NCI-H1930 (cell line): ENCODE data around the gene FOXP1.

Source experiments
- DNase-seq, 2 experiments: peaks; one replicate each; lab custom pipeline; 2025; lab: John Stamatoyannopoulos, UW

The FOXP1 gene

GRCh38 chr3:71208211-71209095 is 375.1 kb downstream of the FOXP1 start:
- peak; percentile 89 to 98 for DNase-seq

DNA sequence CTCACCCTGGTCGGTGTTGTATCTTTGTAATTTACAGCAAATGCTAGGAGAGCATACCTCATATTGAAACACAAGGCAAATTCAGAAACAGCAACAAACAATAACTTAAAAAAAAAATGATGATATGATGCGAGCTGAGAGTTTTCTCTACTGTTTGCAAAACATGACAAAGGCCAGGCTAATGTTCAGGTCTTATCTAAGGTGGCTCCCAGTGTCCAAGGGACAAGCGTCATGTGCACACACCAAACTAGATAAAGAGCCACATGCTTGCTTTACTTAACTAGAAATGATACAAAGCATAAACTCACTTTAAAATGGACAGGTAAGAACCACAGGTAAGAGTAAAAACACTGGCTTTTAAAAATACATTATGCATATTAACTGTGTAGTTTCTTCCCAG is 375.9 kb downstream of the FOXP1 start:
- no peak for DNase-seq

GRCh38 chr3:71206305-71207165 is 377.0 kb downstream of the FOXP1 start:
- DNase-seq, result no peak

DNA sequence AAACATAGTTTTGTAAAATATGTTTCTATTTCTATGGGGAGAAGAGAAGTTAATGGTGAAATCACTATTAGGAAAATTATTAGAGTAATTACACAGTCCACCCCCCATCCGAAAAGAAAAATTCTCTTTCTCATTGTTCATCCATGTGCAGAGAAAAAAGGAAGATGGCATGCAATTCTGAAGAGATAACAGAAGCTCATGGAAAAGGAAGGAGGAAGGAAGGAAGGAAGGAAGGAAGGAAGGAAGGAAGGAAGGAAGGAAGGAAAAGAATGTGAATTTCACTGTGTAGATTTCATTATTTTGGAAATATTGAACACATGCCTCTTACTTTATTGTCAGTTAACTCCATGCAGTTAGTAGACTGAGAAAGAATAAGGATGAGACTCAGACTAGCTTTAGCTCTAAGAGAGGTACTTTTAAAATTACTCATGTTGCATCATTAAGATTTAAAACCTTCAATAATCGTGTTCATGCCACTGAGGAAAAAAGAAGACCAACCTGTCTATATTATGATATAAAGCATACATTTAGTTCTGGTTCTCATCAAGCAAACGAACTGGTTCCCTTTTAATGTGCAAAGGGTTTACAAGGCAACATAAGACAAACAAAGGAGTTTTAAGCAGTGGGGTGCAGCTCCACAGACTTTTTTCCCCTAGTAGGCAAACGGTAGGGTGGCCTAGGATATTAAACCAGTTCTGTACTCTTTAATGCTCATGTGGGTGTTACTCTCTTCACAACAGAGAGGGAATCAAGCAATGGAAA is 379.6 kb downstream of the FOXP1 start:
- DNase-seq, result no peak

DNA sequence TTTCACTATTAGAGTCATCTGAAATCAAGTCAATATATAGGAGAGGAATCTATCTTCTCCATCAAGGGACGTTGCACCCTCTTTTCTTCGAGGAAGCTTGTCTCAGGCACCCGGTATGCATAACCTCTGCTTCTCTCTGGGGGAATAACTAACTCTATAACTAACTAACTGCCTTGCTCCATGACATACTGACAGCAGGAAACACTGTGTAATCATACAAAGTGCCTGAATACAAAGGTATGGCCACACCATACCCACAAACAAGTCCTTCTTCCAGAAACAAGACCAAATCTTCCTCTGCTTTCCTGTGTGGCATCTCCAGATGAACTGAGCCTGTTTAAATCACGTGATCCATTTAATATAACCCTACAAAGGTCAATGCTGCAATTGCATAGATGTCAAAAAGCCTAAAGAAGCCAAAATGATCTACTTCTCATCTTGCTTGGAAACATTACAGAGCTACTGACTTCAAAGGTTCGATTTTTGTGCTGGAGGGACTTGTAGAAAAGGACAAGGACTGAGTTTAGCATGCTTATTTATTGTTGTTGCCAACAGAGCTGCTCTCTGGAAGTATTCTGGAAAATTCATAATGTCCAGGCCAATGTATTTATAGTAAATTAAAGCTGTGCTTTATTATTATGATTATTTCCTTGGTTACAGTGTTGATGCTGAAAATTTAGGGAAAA is 380.5 kb downstream of the FOXP1 start:
- no peak for DNase-seq

- no peak for DNase-seq
Observed at GRCh38 chr3:71201939-71202338, 381.6 kb downstream of the FOXP1 start.

DNA sequence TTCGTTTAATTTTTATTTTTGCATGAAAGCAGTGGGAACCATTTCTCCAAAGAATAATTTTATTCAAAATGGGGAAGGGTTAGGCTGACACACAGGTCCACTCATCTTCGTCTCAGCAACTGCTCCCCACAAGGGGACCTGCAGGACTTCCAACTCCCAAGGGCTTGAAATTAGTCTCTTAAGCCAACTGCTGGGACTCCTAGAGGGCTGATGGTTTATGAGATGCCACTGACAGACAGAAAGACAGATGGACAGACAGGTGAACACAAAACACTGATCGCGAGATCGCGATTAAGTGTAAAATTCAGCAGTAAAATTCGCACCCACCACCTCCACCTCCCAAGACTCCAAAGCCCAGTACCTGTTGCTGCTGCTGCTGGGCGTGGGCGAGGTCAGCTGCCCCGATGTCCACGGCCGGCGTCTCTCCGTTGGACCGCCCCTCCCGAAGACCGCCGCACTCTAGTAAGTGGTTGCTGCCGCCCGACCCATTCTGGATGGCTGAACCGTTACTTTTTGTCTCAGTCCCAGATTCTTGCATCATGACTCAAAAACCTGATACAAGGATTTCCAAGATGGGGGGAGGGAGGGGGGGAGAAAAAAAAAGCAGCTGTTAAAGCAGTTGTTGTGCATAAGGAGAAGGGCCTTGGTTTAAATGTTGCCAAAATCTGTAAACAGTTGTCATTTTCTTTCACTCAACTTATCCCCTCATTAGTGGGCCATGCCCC is 385.5 kb downstream of the FOXP1 start:
- DNase-seq, result no peak

DNA sequence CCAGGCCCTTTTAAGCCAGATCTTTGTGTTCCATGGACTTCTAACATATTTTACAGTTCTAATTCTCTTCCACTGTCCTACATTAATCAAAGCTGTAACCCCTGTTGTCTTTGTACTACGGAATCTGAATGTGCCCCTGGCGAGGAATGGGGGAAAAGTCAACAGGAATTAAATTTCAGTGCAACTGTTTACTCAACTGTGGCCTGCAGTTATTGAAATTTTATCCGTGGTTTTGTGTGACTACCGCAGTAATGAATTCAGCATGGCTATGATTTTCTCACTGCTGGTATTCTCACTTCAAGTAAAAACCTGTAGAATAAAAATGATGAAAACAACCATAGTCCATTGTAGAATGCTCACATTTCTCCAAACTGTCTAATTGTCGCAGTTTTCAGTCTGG is 388.0 kb downstream of the FOXP1 start:
- DNase-seq, result peak in 1 of 2 experiments; percentile 34

- peak; percentile 10 to 42 for DNase-seq
Observed at GRCh38 chr3:71194785-71195184, 388.7 kb downstream of the FOXP1 start.

DNA sequence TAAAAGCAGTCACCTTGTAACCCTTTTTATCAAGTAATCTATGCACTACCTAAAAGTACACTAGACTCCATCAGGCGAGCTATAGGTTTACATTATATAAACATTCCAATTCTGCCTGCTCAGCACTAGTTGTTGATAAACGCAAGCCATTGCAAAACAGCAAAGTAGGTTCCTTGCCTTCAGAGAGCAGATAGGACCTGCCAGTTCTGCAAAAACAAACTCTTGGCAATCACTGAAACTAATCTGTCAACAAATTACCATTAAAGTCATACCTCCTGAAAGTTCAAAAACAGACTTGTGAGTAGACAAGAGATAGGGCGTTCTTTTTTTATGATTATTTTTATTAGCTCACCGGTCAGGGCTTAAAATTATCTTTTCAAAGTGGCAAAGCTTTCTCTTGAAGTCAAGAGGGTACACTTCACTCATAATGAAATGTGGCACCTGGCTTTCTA is 392.5 kb downstream of the FOXP1 start:
- DNase-seq, result no peak

- no peak for DNase-seq
Observed at GRCh38 chr3:71189480-71189879, 394.0 kb downstream of the FOXP1 start.

GRCh38 chr3:71187715-71188114 is 395.8 kb downstream of the FOXP1 start:
- DNase-seq, result no peak

DNA sequence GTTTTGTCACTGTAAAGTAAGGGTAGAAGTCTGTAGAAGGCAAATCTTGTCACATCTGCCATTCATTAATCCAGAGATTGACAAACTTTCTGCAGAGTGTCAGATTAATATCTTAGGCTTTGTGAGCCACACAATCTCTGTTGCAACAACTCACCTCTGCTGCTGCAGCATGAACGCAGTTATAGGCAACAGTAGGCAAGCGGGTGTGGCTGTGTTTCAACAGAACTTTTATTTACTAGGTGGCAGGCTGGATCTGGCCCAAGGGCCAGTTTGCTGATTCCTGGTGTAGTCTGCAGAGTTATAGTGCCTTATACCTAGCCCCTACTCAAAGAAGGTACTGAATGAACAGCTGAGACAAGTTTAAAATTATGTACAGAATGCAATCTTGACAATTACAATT is 396.7 kb downstream of the FOXP1 start:
- no peak for DNase-seq

DNA sequence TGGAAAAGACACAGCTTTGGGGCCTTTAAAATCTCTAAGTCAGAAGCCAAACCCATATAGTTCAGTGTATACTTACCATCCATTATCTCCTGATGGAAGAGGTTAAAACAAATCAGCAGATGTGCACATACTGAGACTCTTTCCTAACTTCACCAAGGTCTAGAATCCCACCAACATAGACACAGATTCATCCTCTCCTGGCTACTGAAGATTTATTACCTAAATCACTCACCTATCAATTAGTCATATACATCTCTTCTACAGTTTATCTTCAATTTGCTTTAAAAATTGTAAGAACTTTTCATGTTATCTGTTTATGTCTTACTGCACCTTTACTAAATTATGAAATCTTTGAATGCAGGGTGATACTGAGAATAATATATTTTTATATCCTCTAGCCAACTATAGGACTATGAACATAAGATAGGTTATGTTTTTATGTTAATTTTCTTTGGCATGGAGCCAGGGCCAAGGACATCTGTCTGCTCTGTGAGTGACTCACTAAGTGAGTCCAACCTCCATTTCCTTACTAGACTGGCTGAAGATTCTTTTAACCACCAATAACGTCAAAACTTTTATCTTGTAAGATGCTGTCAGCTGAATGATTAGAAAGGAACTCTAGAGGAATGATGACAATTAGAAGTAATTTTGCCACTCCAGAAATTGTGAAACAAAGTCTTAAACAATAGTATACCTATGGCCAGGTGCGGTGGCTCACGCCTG is 397.6 kb downstream of the FOXP1 start:
- no peak for DNase-seq

- DNase-seq, result no peak
Observed at GRCh38 chr3:71184252-71184651, 399.3 kb downstream of the FOXP1 start.

- DNase-seq, result no peak
Observed at GRCh38 chr3:71183549-71183948, 400.0 kb downstream of the FOXP1 start.

GRCh38 chr3:71180524-71180923 is 403.0 kb downstream of the FOXP1 start:
- no peak for DNase-seq

DNA sequence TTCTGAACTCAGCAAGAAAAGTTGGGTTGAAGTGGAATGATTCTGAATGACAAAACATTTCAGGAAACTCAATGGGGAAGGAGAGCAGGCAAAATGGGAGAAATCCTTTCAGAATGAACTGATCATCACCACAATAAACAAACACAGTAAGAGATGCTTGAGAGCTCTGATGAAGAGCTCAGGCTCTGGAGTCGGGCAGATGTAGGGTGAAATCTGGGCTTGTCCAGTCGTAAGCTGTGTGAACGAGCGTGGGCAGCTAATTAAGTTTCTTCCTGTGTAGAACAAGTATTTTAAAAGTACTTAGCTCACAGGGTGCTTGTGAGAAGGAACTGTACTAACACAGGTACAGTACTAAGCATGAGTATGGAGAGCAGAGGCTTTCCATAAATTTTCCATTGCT is 406.2 kb downstream of the FOXP1 start:
- no peak for DNase-seq

DNA sequence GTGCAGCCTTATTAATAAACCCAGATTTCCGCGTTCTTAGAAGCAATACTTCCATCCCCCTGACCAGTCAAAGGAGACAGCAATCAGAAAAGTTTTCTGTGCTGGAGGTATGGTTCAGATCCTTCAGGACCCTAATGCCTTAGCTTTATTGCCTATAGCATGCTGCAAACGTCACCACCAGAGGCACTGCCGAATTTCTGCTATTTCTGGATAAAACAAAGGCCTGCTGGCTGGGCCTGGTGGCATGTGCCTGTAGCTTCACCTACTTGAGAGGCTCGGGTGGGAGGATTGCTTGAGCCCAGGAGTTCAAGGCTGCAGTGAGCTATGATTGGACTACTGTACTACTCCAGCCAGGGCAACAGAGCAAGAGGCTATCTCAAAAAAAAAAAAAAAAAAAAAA is 407.2 kb downstream of the FOXP1 start:
- DNase-seq, result no peak

DNA sequence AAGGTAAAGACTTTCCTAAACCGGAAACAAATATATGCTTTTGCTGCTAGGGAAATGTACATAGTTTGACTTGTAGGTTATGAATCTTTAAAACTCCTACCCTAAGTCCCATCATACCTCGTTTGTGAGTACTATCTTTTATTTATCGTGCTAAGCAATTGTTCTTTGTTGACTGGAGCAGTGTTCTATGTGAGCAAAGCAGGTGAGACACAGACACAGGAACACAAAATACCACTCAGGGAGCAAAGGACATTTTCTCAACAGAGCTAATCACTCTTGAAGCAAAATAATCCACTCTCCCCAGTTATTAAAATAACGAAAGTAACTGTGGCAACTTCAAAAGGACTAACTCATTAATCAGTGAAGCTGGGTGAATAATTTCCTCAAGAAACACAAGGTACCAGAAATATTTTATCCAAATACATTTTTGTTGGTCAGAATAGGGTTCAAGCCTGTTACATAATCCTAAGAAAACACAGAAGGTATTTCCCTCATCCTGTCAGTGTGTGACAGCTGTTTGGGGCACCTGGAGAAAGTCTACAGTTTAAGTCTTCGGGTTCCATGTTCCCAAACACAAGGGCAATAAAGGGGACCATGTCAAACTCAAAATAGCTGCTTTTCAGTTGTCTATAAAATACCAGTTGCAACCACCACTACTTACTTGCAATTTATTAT is 407.7 kb downstream of the FOXP1 start:
- no peak for DNase-seq
